Erythroblast (primary cell): ENCODE measurements around the gene OTP.

Experiments
- GATA1 ChIP-seq: IDR thresholded peaks from 2 replicates; pipeline ENCODE4 v1.6.1; 2011; ENCODE audit warnings: low read depth, mild to moderate bottlenecking, control low read depth, low read length, moderate library complexity
- POLR2A ChIP-seq: IDR thresholded peaks from 2 replicates; pipeline ENCODE4 v1.6.1; 2011; ENCODE audit warnings: mild to moderate bottlenecking, low read length

DNA sequence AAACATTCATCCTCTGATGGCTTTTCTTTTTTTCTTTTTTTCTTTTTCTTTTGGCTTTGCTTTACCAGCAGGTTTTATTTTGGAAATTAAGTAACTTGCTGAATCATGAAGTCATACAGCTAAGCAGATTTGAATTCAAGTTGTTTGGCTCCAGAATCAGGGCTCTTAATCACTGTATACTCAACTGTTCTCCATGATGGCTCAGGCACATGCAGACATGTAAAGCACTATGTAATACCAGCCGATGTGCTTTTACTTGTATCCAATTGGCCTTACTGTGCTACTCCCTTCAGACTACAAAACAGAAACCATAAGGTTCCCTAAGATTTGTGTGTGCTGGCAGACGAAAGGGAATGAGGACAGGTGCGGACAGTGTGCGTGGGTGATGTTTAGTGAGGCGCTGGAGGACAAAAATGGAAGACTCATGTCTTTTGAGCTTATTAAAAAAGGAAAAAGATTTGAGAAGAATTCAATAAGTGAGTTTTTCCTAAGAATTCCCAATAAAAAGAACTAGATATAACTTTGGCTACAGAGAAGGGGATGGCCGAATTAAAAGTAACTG is 44.7 kb upstream of the OTP start:
- TF ChIP-seq POLR2A: no peak
- no peak for TF ChIP-seq GATA1
